ENCODE measurements around the gene CSN3. TPM values are rescaled to one million over a fixed set of nuclear protein-coding genes. Genes with fewer than 3 reads are reported as not detected.
"Not testable (repeated sequence)": the region's sequence is repeated elsewhere in the genome, so short reads cannot be mapped to it uniquely, and the experiment has no call there.

The CSN3 gene, protein sequence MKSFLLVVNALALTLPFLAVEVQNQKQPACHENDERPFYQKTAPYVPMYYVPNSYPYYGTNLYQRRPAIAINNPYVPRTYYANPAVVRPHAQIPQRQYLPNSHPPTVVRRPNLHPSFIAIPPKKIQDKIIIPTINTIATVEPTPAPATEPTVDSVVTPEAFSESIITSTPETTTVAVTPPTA
- total RNA-seq, result not detected

- DNase-seq; H3K27ac Mint-ChIP-seq; H3K36me3 Mint-ChIP-seq; H3K27me3 Mint-ChIP-seq; H3K4me1 Mint-ChIP-seq; ATAC-seq; CTCF ChIA-PET; H3K4me3 Mint-ChIP-seq; H3K9me3 Mint-ChIP-seq (ENCODE audit: low read depth): not testable (repeated sequence)
Measured at GRCh38 chr4:70242297-70242696, at the start of gene CSN3. TSS of gene CSN3 (plus strand) at chr4:70242597. CDS start at chr4:70244820, 2,223 bp downstream.

- Mint-ChIP-seq H3K27ac (no peak overlapping the region), H3K4me1 (no peaks in the 10 kb centered on the region), H3K27me3 (no peaks in the 10 kb centered on the region), H3K4me3 (no peak overlapping the region), H3K36me3 (no peaks in the 10 kb centered on the region), H3K9me3 (ENCODE audit: low read depth) (peaks cover 3% of the 10 kb centered on the region)
- CTCF ChIA-PET, result no interaction called here
- DNase-seq (no peak), ATAC-seq (no peak)
Measured at GRCh38 chr4:70192895-70193294, 49.5 kb upstream of the CSN3 start.

DNA sequence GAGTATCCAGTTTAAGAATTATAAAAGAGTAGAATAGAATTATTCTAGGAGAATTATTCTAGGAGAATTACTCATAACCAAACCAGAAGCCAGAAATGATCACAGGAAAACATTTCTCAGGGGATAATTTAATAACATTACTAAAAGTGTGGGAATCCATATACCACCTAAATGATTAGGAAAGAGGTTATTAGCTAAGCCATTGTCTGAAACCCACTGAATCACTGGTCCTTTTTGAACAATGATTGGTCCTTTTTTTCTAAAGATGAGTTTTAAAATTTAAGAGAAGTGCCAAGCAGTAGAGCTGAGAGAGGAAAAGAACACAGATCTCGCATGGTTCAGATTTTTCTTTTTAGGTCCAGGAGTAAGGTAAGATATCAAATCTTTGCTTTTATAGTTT is 47.0 kb upstream of the CSN3 start, which contains the start of gene ODAM:
Gene ODAM, plus strand, starts transcription at position 301 of the 400 bp plus-strand sequence. CDS start 819 bp downstream, outside the sequence.
- Mint-ChIP-seq H3K27me3 (no peaks in the 10 kb centered on the region), H3K4me1 (no peaks in the 10 kb centered on the region), H3K36me3 (no peaks in the 10 kb centered on the region), H3K27ac (no peak within 1 kb of the TSS), H3K4me3 (no peak within 1 kb of the TSS), H3K9me3 (ENCODE audit: low read depth) (no peaks in the 10 kb centered on the region)
- CTCF ChIA-PET, result no interaction called here
- no peak for DNase-seq
- no peak for ATAC-seq

DNA sequence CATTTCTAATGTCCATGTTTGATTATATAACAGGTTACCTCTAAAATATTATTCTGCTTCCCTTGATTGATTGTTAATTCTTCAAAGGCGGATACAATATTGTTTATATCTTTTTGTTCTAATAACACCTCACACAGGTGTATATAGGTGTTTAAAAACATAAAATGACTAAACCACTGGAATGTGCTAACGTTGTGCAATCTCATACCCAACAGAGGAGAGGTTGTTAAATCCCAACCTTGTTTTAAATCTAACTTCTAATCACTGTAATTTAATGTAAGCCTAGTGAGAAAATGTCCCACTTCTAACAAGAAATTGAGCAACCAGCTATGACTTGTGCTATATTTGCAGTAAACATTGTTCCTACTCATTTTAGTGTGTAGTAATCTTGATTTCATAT is 45.5 kb upstream of the CSN3 start:
- CTCF ChIA-PET, result no interaction called here
- Mint-ChIP-seq H3K27me3 (no peaks in the 10 kb centered on the region), H3K27ac (no peak overlapping the region), H3K4me1 (no peaks in the 10 kb centered on the region), H3K9me3 (ENCODE audit: low read depth) (no peaks in the 10 kb centered on the region), H3K36me3 (no peaks in the 10 kb centered on the region), H3K4me3 (no peak overlapping the region)
- no peak for ATAC-seq
- DNase-seq, result no peak

DNA sequence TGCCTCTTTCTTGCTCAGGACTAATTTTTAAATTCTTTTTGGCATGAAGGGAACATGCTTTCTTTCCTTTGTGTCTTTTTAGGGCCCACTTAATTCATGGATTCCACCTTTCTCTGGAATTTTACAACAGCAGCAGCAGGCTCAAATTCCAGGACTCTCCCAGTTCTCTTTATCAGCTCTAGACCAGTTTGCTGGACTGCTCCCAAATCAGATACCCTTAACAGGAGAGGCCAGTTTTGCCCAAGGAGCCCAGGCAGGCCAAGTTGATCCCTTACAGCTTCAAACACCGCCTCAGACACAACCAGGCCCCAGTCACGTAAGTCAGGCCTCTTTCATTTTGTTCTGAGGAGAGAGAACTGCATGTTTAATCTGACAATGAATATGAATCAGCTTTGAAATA is 44.6 kb upstream of the CSN3 start:
- no peaks in the 10 kb centered on the region for H3K27me3 Mint-ChIP-seq
- H3K27ac Mint-ChIP-seq, result no peak overlapping the region
- CTCF ChIA-PET, result no interaction called here

DNA sequence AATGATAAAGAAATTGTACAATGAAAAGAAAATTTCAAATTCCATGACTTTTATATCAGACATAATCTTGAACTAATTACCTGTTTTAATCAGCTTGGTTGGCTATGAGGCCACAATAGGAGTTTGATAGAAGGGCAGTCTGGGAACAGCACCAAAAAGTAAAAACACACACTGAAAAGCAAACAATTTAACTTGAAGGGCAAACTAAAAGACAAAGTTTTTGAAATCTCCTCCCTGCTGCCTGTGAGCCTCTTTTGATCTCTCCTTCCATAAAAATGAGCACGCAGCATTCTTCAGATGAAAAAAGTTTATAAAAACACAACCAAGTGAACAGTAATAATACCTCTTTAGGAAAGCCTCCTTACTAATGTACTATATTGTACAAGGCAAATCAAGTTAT is 38.8 kb upstream of the CSN3 start:
- ATAC-seq, result no peak
- Mint-ChIP-seq H3K4me1 (no peaks in the 10 kb centered on the region), H3K27me3 (no peaks in the 10 kb centered on the region), H3K36me3 (no peaks in the 10 kb centered on the region), H3K27ac (no peak overlapping the region), H3K9me3 (ENCODE audit: low read depth) (peaks cover 2% of the 10 kb centered on the region), H3K4me3 (no peak overlapping the region)
- CTCF ChIA-PET, result no interaction called here
- no peak for DNase-seq

More for the DNA sequence above, 44.6 kb upstream of the CSN3 start:
- Mint-ChIP-seq H3K9me3 (ENCODE audit: low read depth) (no peaks in the 10 kb centered on the region), H3K4me3 (no peak overlapping the region), H3K36me3 (no peaks in the 10 kb centered on the region), H3K4me1 (no peaks in the 10 kb centered on the region)
- DNase-seq, result no peak
- ATAC-seq, result no peak

GRCh38 chr4:70212752-70213151 is 29.6 kb upstream of the CSN3 start:
- H3K4me1 Mint-ChIP-seq; H3K36me3 Mint-ChIP-seq; H3K4me3 Mint-ChIP-seq; H3K27me3 Mint-ChIP-seq; ATAC-seq; DNase-seq; H3K27ac Mint-ChIP-seq; H3K9me3 Mint-ChIP-seq (ENCODE audit: low read depth); CTCF ChIA-PET: not testable (repeated sequence)

- H3K9me3 Mint-ChIP-seq (ENCODE audit: low read depth); H3K27ac Mint-ChIP-seq; CTCF ChIA-PET; ATAC-seq; H3K4me1 Mint-ChIP-seq; H3K27me3 Mint-ChIP-seq; H3K4me3 Mint-ChIP-seq; DNase-seq; H3K36me3 Mint-ChIP-seq: not testable (repeated sequence)
Measured at GRCh38 chr4:70216109-70216508, 26.3 kb upstream of the CSN3 start.

GRCh38 chr4:70216550-70216949 is 25.8 kb upstream of the CSN3 start:
- CTCF ChIA-PET; ATAC-seq; H3K36me3 Mint-ChIP-seq; H3K9me3 Mint-ChIP-seq (ENCODE audit: low read depth); H3K27me3 Mint-ChIP-seq; H3K4me3 Mint-ChIP-seq; H3K27ac Mint-ChIP-seq; DNase-seq; H3K4me1 Mint-ChIP-seq: not testable (repeated sequence)

- CTCF ChIA-PET; H3K27ac Mint-ChIP-seq; H3K4me1 Mint-ChIP-seq; H3K27me3 Mint-ChIP-seq; H3K36me3 Mint-ChIP-seq; DNase-seq; H3K4me3 Mint-ChIP-seq; ATAC-seq; H3K9me3 Mint-ChIP-seq (ENCODE audit: low read depth): not testable (repeated sequence)
Measured at GRCh38 chr4:70221389-70221788, 21.0 kb upstream of the CSN3 start.

DNA sequence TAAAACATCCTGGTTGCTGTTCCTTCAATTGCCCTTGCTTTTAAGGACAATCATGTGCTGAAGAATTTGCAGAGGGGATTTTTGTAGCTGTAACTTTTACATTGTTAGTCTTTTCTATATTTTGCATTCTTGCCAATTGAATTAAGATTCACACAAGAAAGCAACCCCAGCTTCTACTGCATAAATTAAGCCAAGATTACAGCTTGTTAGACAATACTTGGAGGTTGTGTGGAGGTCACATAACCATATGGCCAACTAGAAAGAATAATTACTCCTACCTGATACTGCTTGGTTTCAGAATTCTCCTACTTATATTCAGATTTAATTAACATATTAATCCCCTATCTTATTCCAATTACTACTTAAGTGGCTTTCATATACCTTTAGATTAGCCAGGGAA is 20.6 kb upstream of the CSN3 start:
- DNase-seq; H3K9me3 Mint-ChIP-seq (ENCODE audit: low read depth); H3K36me3 Mint-ChIP-seq; H3K4me1 Mint-ChIP-seq; H3K27me3 Mint-ChIP-seq; CTCF ChIA-PET; H3K4me3 Mint-ChIP-seq; H3K27ac Mint-ChIP-seq; ATAC-seq: not testable (repeated sequence)

GRCh38 chr4:70225824-70226223 is 16.6 kb upstream of the CSN3 start, which contains the start of gene FDCSP:
TSS of gene FDCSP (plus strand) at chr4:70226124. CDS start at chr4:70231195, 5,071 bp downstream.
- CTCF ChIA-PET, result no interaction called here
- Mint-ChIP-seq H3K4me1 (no peaks in the 10 kb centered on the region), H3K36me3 (no peaks in the 10 kb centered on the region), H3K27me3 (no peaks in the 10 kb centered on the region), H3K27ac (no peak within 1 kb of the TSS), H3K4me3 (no peak within 1 kb of the TSS), H3K9me3 (ENCODE audit: low read depth) (no peaks in the 10 kb centered on the region)
- DNase-seq (no peak), ATAC-seq (no peak)

GRCh38 chr4:70236125-70236524 is 6.3 kb upstream of the CSN3 start:
- CTCF ChIA-PET, result no interaction called here
- H3K4me3 Mint-ChIP-seq, result no peak overlapping the region
- ATAC-seq, result no peak
- no peak overlapping the region for H3K27ac Mint-ChIP-seq
- no peaks in the 10 kb centered on the region for H3K4me1 Mint-ChIP-seq
- DNase-seq, result no peak
- H3K36me3 Mint-ChIP-seq, result no peaks in the 10 kb centered on the region
- H3K9me3 Mint-ChIP-seq (ENCODE audit: low read depth), result no peaks in the 10 kb centered on the region
- no peaks in the 10 kb centered on the region for H3K27me3 Mint-ChIP-seq

- Mint-ChIP-seq H3K9me3 (ENCODE audit: low read depth) (no peaks in the 10 kb centered on the region), H3K4me1 (no peaks in the 10 kb centered on the region), H3K27ac (no peak overlapping the region), H3K27me3 (no peaks in the 10 kb centered on the region), H3K4me3 (no peak overlapping the region), H3K36me3 (no peaks in the 10 kb centered on the region)
- no peak for DNase-seq
- CTCF ChIA-PET, result no interaction called here
- ATAC-seq, result no peak
Measured at GRCh38 chr4:70239131-70239883, 3.1 kb upstream of the CSN3 start.

Data from activated CD8-positive, alpha-beta memory T cell treated with anti-CD3 and anti-CD28 coated beads, Interleukin-2, amount 10 ng/mL, durations not matched to agents 7 days and 5 days (primary cell).